ENCODE measurements around the gene PIGO. TPM values are rescaled to one million over a fixed set of nuclear protein-coding genes. Genes with fewer than 3 reads are reported as not detected.

The PIGO gene
- total and polyA plus RNA-seq, 9 of the 15 experiments (the other 6 are each of a cell fraction or from before 2014, with no cell fraction given): 5.4 to 13.7 (median 9.7) TPM

DNA sequence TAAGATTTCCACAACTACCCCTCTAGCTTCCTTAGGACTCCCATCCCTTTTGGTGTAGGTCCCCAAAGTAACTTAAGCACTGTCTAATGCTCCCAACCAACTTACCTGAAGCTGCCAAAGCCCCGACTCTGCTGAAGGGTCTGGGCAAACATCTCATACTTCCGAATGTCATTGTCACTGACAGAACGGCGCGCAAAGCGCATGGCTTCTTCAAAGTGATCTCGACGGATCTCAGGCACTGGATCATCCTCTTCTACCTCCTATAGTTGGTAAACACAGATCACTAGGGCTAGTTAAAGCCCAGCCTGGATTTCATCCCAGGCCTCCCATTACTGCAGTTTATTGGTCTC is 39.1 kb downstream of the PIGO start (continued):
- no peak for TF ChIP-seq PHF20 (IDR thresholded peaks at IDR 0.05; ENCODE audit: partially characterized antibody)
- TF ChIP-seq CBX8 (IDR thresholded peaks at IDR 0.05; ENCODE audit: borderline replicate concordance, extremely low read depth, low read depth, low read length, poor library complexity, severe bottlenecking): no peak
- TF ChIP-seq PHF21A (IDR thresholded peaks at IDR 0.05; ENCODE audit: borderline replicate concordance, low read depth): no peak
- TF ChIP-seq PCBP2 (IDR thresholded peaks at IDR 0.05; ENCODE audit: low read depth, low read length, poor library complexity, severe bottlenecking): no peak
- TF ChIP-seq, protein P1, sequence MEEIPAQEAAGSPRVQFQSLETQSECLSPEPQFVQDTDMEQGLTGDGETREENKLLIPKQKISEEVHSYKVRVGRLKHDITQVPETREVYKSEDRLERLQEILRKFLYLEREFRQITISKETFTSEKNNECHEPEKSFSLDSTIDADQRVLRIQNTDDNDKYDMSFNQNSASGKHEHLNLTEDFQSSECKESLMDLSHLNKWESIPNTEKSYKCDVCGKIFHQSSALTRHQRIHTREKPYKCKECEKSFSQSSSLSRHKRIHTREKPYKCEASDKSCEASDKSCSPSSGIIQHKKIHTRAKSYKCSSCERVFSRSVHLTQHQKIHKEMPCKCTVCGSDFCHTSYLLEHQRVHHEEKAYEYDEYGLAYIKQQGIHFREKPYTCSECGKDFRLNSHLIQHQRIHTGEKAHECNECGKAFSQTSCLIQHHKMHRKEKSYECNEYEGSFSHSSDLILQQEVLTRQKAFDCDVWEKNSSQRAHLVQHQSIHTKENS (CRISPR knock-in tag; IDR thresholded peaks at IDR 0.05): no peak

GRCh38 chr9:35056571-35057270 is 39.7 kb downstream of the PIGO start:
- peaks cover 67% of the 10 kb centered on the region for H3K36me3 ChIP-seq (ENCODE audit: control insufficient read depth, insufficient read depth, low read length)
- no peaks in the 10 kb centered on the region for H3K79me2 ChIP-seq (ENCODE audit: control insufficient read depth, insufficient read depth, low read length)
- TF ChIP-seq SIX5 (IDR thresholded peaks at IDR 0.05; ENCODE audit: borderline replicate concordance in 1 of 2, insufficient read depth in 1 of 2, low read depth in 1 of 2, low read length in 2 of 2) (no peak), OTX1 (CRISPR knock-in tag; IDR thresholded peaks at IDR 0.05) (no peak), CBX8 (IDR thresholded peaks at IDR 0.05; ENCODE audit: borderline replicate concordance, extremely low read depth, low read depth, low read length, poor library complexity, severe bottlenecking) (no peak), POLR2G (IDR thresholded peaks at IDR 0.05; ENCODE audit: low read depth, low read length) (peak; percentile 36; the same call in 1 of the 2 replicates), FIP1L1 (IDR thresholded peaks at IDR 0.05; ENCODE audit: low read depth, low read length, poor library complexity, severe bottlenecking) (no peak), ZNF232 (CRISPR knock-in tag; IDR thresholded peaks at IDR 0.05) (no peak), POLR3A (IDR thresholded peaks at IDR 0.05; ENCODE audit: borderline replicate concordance, extremely low read depth, insufficient read depth, insufficient read length) (no peak)
- intact Hi-C loops (cut with micrococcal nuclease) (no loop called here), in situ Hi-C loops (cut with MboI) (no loop called here)
- H3K4me2 ChIP-seq (ENCODE audit: insufficient read depth, low read length): no peak overlapping the region
- no peak for DNase-seq (ENCODE audit: extremely low read depth in 1 of 4, low spot score in 3 of 4)
- H4K20me1 ChIP-seq (replicated peaks; ENCODE audit: control insufficient read depth, insufficient read depth, low read length): no peaks in the 10 kb centered on the region
- no peaks in the 10 kb centered on the region for H3K9me3 ChIP-seq (replicated peaks; ENCODE audit: control insufficient read depth, insufficient read depth, low read depth, low read length)
- H2AFZ ChIP-seq (ENCODE audit: low read depth, low read length): no peak overlapping the region
- no peaks in the 10 kb centered on the region for H3K9me1 ChIP-seq (ENCODE audit: control insufficient read depth, insufficient read depth, low read length)
- ChIA-PET POLR2A (interaction anchor here (0.8 to 3.5 kb wide), 3 partner anchors 10 to 15 kb away, joined by 3 to 14 read pairs (median 5); no protein-coding TSS in a partner anchor), CTCF (ENCODE audit: low intra/inter-chr PET ratio) (interaction anchor here (0.6 kb wide), 1 partner anchor 13 kb away, joined by 3 read pairs; no protein-coding TSS in a partner anchor)
- no peak overlapping the region for H3K9ac ChIP-seq (ENCODE audit: insufficient read depth in 1 of 2, low read depth in 2 of 2, low read length in 2 of 2)
- H3K27ac ChIP-seq (ENCODE audit: extremely low read depth, low read depth, low read length): no peak overlapping the region
- ATAC-seq: no peak
- H3K27me3 ChIP-seq (ENCODE audit: control insufficient read depth in 2 of 2, insufficient read depth in 2 of 2, low read length in 2 of 2): no peaks in the 10 kb centered on the region
- no peak for FAIRE-seq
- 90% methylated on average over 4 of the region's 9 CpGs for WGBS (ENCODE audit: insufficient coverage, low coverage, missing lambda C conversion rate)
- no peak overlapping the region for H3K4me3 ChIP-seq
- H3K4me1 ChIP-seq (replicated peaks in 1 of 2; ENCODE audit: control insufficient read depth in 2 of 2, insufficient read depth in 2 of 2, low read length in 2 of 2): no peaks in the 10 kb centered on the region
- TSS peak; percentile 32 for BruUV-seq (replicated peaks)

Data from K562 (cell line).